MCF 10A (cell line): Measurements from ENCODE around the gene RNF157. TPM values are rescaled to one million over a fixed set of nuclear protein-coding genes. Genes with fewer than 3 reads are reported as not detected.

Source experiments
- BruUV-seq: library from RNA; stranded (reverse); fragments of 400-500 nt; replicated peaks from 2 replicates; lab custom pipeline; 2021; lab: Mats Ljungman, UMichigan
- CTCF ChIA-PET: fragments of 300-600 bp; sonication (Branson Sonifier 250); formaldehyde crosslinking; extraction: SDS; loops from one replicate; lab custom pipeline; 2021; ENCODE audit warnings: antibody characterized with exemption, inconsistent platforms; lab: Yijun Ruan, JAX
- POLR2A ChIA-PET: fragments of 300-600, 350-650 bp; sonication (Branson Sonifier 250); formaldehyde crosslinking; extraction: SDS; loops from one replicate; lab custom pipeline; 2020; ENCODE audit warnings: antibody characterized with exemption, inconsistent platforms; lab: Yijun Ruan, JAX
- DNase-seq: peaks from one replicate; pipeline ENCODE4 v3.0.0-alpha.2; 2018; ENCODE audit not compliant: unreplicated experiment
- H3K27ac Mint-ChIP-seq: one replicate; pipeline ENCODE4 v1.8.0; 2022; ENCODE audit warnings: mild to moderate bottlenecking, low read depth, mixed read lengths; ENCODE audit not compliant: unreplicated experiment
- H3K27me3 Mint-ChIP-seq: one replicate; pipeline ENCODE4 v1.8.0; 2022; ENCODE audit warnings: mixed read lengths; ENCODE audit not compliant: insufficient read depth, unreplicated experiment
- H3K36me3 Mint-ChIP-seq: one replicate; pipeline ENCODE4 v1.8.0; 2022; ENCODE audit warnings: mild to moderate bottlenecking, moderate library complexity, mixed read lengths; ENCODE audit not compliant: insufficient read depth, unreplicated experiment
- H3K4me1 Mint-ChIP-seq: one replicate; pipeline ENCODE4 v1.8.0; 2022; ENCODE audit warnings: mixed read lengths; ENCODE audit not compliant: insufficient read depth, unreplicated experiment
- H3K4me3 Mint-ChIP-seq: one replicate; pipeline ENCODE4 v1.8.0; 2022; ENCODE audit warnings: mild to moderate bottlenecking, moderate library complexity, mixed read lengths; ENCODE audit not compliant: unreplicated experiment
- H3K9me3 Mint-ChIP-seq: one replicate; pipeline ENCODE4 v1.8.0; 2022; ENCODE audit warnings: mixed read lengths; ENCODE audit not compliant: unreplicated experiment
- CTCF ChIP-seq: fragments of 200-600 bp; IDR thresholded peaks from one replicate; pipeline ENCODE4 v1.8.0; 2022; ENCODE audit warnings: antibody characterized with exemption, mild to moderate bottlenecking; ENCODE audit not compliant: unreplicated experiment
- intact Hi-C: fragments of 100-400 bp; cut with micrococcal nuclease; formaldehyde crosslinking; loops from 2 replicates; pipeline ENCODE4 v1.14.1; 2022
- total RNA-seq: library from RNA; stranded (reverse); gene quantifications from 2 replicates; pipeline ENCODE4 v1.2.3, GENCODE V29; 2022

Gene RNF157
- total RNA-seq, 1 experiment from 2014 or later: 0.44 TPM

DNA sequence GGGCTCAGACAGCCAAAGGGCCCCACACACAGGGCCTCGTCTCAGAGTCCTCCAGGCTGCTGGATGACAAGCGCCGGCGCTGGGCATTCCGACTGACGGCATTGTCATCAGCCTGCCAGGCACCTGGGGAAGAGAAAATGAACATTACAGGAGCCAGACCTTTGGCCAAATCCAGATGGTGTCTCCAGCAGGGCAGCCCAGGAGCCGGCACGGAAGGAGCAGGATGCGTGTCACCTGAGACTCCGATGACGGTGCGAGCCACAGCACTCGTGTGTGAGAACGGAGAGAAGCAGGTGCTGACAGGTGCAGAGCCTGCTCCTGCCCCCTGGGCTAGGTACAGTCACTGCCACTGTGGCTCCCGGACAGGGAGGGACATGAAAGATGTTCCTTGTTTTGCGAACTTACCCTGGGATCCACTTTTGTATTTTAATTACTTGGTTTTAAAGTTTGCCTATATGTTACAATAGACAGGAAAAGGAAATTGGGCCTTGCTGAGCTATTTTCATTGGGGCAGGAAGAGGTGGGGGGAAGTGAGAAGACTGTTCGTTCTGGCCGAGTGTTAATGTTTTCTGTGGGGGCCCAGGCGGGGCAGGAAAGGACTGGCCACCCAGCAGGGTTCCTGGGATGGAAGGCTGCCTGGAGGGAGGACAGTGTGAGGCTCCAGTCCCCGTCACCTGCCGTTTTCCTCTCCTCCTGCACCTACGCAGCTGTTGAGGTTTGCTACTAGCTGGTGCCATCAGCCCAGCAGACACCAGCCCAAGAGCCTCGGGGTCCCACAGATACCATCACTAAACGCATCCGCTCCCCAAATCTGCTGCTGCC, 94.9 kb downstream of the RNF157 start:
- no TSS peak for BruUV-seq
- Mint-ChIP-seq H3K27me3 (no peaks in the 10 kb centered on the region), H3K4me3 (no peak overlapping the region), H3K9me3 (no peaks in the 10 kb centered on the region), H3K27ac (no peak overlapping the region), H3K36me3 (no peaks in the 10 kb centered on the region), H3K4me1 (no peaks in the 10 kb centered on the region)
- intact Hi-C loops: no loop called here
- POLR2A ChIA-PET: interaction anchor here (1.1 to 1.4 kb wide), 2 partner anchors 12 to 37 kb away, joined by 4 to 5 read pairs; no protein-coding TSS in a partner anchor
- CTCF ChIA-PET: interaction anchor here (0.6 to 2.0 kb wide), 3 partner anchors 133 to 214 kb away, joined by 3 to 10 read pairs (median 4); no protein-coding TSS in a partner anchor
- no peak for DNase-seq
- no peak for TF ChIP-seq CTCF

DNA sequence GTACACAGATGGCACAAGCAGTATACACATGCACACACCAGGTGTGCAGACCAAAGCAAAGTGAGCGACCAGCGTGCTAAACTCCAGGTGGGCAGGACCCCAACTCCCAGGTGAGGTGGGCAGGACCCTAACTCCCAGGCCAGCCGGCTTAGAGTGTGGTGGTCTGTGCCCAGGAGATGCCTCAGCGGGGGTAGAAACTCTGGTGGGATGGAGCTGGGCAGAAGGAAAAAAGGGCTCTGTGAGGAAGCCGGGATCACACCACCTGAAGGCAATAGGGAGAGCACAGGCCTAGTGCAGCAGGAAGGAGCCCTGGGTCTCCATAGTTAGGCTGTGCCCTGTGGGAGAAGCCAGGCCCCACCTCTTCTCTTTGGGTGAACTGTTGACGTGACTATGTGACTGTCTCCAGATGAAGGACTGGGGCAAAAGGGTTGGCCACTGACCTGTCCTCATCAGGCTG, 97.7 kb downstream of the RNF157 start:
- DNase-seq: no peak
- no TSS peak for BruUV-seq
- intact Hi-C loops: no loop called here
- no peaks in the 10 kb centered on the region for H3K27me3 Mint-ChIP-seq
- H3K36me3 Mint-ChIP-seq: no peaks in the 10 kb centered on the region
- ChIA-PET CTCF (interaction anchor here (0.6 to 3.5 kb wide), 2 partner anchors 136 to 200 kb away, joined by 4 to 13 read pairs; no protein-coding TSS in a partner anchor), POLR2A (no interaction called here)
- H3K4me3 Mint-ChIP-seq: no peak overlapping the region
- TF ChIP-seq CTCF: no peak
- no peak overlapping the region for H3K27ac Mint-ChIP-seq
- no peaks in the 10 kb centered on the region for H3K4me1 Mint-ChIP-seq
- H3K9me3 Mint-ChIP-seq: no peaks in the 10 kb centered on the region

DNA sequence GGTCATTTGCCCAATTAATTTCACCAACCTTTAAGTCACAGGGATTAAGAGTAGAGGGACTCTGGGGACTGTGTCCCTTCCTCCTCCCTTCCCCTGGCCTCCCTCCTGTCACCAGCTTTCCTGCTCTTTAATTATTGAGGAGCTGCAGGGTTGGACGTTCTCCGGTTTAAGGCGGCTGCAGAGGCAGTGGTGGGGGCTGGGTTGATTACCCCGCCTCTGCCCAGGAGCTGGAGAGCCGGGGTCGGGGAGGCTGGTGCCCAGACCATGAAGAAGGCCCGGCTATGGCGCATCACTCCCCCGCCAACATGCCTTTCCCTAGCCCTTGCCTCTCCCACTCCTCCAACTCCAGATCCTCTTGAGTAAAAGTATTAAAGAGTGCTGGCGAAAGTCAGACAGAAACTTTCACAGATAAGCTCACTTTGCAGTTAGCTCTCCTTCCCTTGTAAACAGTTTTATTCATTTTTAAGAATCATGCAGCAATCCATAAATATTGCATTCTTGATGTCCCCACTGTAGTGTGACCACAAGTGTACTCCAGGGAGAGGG, 98.2 kb downstream of the RNF157 start:
- no peak for DNase-seq
- no peaks in the 10 kb centered on the region for H3K27me3 Mint-ChIP-seq
- no TSS peak for BruUV-seq
- no peaks in the 10 kb centered on the region for H3K4me1 Mint-ChIP-seq
- no peak overlapping the region for H3K4me3 Mint-ChIP-seq
- no peaks in the 10 kb centered on the region for H3K36me3 Mint-ChIP-seq
- no peak overlapping the region for H3K27ac Mint-ChIP-seq
- CTCF ChIA-PET: interaction anchor here (0.6 to 3.5 kb wide), 2 partner anchors 137 to 199 kb away, joined by 4 to 13 read pairs; no protein-coding TSS in a partner anchor
- H3K9me3 Mint-ChIP-seq: no peaks in the 10 kb centered on the region
- POLR2A ChIA-PET: no interaction called here
- intact Hi-C loops: no loop called here
- TF ChIP-seq CTCF: no peak
